Activated CD8-positive, alpha-beta T cell treated with anti-CD3 and anti-CD28 coated beads for 36 hours (primary cell): Measurements from ENCODE around the gene TFIP11. TPM values are rescaled to one million over a fixed set of nuclear protein-coding genes. Genes with fewer than 3 reads are reported as not detected.

Experiments used
- ATAC-seq: fragments of 200-7000 bp; cut with Tn5 transposase; one replicate; pipeline ENCODE4 v1.10.0; 2021; ENCODE audit warnings: mild to moderate bottlenecking, moderate library complexity
- CTCF ChIA-PET: fragments of 350-600 bp; sonication (Branson Sonifier 250); formaldehyde crosslinking; loops from one replicate; lab custom pipeline; 2021; ENCODE audit warnings: antibody characterized with exemption; lab: Charles Lee
- POLR2A ChIA-PET: fragments of 350-600 bp; sonication (Branson Sonifier 250); formaldehyde crosslinking; loops from one replicate; lab custom pipeline; 2021; ENCODE audit warnings: antibody characterized with exemption; lab: Charles Lee
- DNase-seq: peaks from one replicate; pipeline ENCODE4 v3.0.0-alpha.2; 2020
- H3K27ac Mint-ChIP-seq: one replicate; pipeline ENCODE4 v1.8.0; 2021; ENCODE audit warnings: mild to moderate bottlenecking, mixed read lengths
- H3K27me3 Mint-ChIP-seq: one replicate; pipeline ENCODE4 v1.8.0; 2021; ENCODE audit warnings: mixed read lengths
- H3K36me3 Mint-ChIP-seq: one replicate; pipeline ENCODE4 v1.8.0; 2021; ENCODE audit warnings: low read depth, mixed read lengths
- H3K4me1 Mint-ChIP-seq: one replicate; pipeline ENCODE4 v1.8.0; 2021; ENCODE audit warnings: low read depth, mixed read lengths
- H3K4me3 Mint-ChIP-seq: one replicate; pipeline ENCODE4 v1.8.0; 2021; ENCODE audit warnings: mild to moderate bottlenecking, moderate library complexity, mixed read lengths
- H3K9me3 Mint-ChIP-seq: one replicate; pipeline ENCODE4 v1.8.0; 2021; ENCODE audit warnings: mixed read lengths
- CTCF ChIP-seq: fragments of 200-600 bp; IDR thresholded peaks from one replicate; pipeline ENCODE4 v1.8.0; 2022; ENCODE audit warnings: antibody characterized with exemption, mild to moderate bottlenecking
- intact Hi-C: fragments of 100-400 bp; cut with micrococcal nuclease; formaldehyde crosslinking; loops from one replicate; pipeline ENCODE4 v1.10.0; 2022
- total RNA-seq, 2 experiments: library from RNA; stranded (reverse); gene quantifications; one replicate each; pipeline ENCODE4 v1.2.3, GENCODE V29; 2021

TFIP11 gene
- total RNA-seq, 2 experiments from 2014 or later: 37.4 to 37.8 TPM

DNA sequence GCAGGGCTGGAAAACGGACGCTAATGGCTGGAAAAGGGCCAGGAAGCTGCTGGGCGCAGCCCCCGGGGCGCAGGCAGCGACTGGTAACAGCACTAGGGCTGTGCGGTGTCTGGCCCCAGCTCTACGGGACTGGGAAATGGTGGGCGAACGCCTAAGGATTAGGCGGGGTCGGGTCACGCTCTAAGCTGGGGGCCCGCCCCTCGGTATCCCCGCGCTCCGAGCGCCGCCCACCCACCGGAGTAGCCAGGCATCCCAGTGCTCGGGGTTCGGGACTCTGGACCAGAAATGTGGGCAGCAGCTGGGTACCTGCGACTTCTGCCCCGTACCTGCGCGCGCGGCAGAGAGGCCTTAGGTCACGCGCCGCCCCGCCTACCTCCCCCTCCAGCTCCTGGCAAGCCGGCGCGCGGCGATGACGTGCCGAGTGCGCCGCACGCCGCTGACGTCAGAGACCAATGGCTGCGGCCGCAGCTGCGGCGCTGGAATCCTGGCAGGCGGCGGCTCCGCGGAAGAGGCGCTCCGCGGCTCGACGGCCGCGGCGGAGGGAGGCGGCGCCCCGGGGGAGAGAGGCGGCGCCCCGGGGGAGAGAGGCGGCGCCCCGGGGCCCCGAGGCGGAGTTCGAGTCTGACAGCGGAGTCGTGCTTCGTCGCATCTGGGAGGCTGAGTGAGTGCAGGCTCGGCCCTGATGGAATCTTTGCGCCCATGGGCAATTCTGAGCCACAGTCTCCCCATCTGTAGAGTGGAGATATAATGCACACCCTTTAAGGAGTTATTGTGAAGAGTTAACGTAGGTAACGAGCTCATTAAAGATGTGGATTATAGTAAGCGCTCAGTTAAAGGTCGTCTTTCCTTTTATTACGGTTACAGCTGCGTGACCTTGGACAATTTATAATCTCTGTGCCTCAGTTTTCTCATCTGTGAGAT is 28.6 kb downstream of the TFIP11 start, which contains the start of the genes HPS4 and SRRD:
Gene HPS4, minus strand, starts transcription at position 345 of the 921 bp plus-strand sequence. CDS start 2,021 bp downstream, outside the sequence.
Gene SRRD, plus strand, starts transcription at position 439 of the 921 bp plus-strand sequence. Its CDS starts 14 bp downstream, at position 453.
- ATAC-seq: peak; percentile 81
- peak within 1 kb of the TSS; percentile 98 for H3K27ac Mint-ChIP-seq
- peaks cover 61% of the 10 kb centered on the region for H3K4me1 Mint-ChIP-seq
- no peaks in the 10 kb centered on the region for H3K9me3 Mint-ChIP-seq
- POLR2A ChIA-PET: interaction anchor here (0.6 to 3.6 kb wide), 24 partner anchors 8 to 748 kb away, joined by 3 to 16 read pairs (median 4); partner anchors contain the start of genes ASPHD2 and TFIP11
- H3K36me3 Mint-ChIP-seq: peaks cover 36% of the 10 kb centered on the region
- no peak for TF ChIP-seq CTCF
- CTCF ChIA-PET: interaction anchor here (0.9 to 7.7 kb wide), 13 partner anchors 9 to 190 kb away, joined by 3 to 48 read pairs (median 3); no protein-coding TSS in a partner anchor
- peak; percentile 92 for DNase-seq
- intact Hi-C loops: no loop called here
- H3K4me3 Mint-ChIP-seq: peak within 1 kb of the TSS; percentile 94
- H3K27me3 Mint-ChIP-seq: no peaks in the 10 kb centered on the region

DNA sequence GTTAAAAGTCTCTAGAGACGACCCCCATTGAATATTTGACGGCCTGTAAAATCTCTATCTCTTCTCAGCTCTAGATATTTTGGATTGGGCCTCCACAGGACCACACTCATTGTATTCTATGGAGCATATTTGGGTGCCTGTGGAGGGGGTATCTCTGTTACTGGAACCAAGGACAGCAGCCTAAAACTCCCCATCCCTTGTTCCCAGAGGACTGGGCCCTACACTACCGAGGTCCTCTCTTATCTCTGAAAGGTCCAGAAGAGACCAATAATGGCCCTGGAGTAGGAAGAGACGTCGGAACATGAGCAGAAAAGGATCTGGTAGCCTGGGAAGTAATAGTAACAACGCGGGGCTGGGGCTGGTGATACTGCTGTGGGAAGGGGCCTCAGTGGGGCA is 29.2 kb downstream of the TFIP11 start:
- H3K27me3 Mint-ChIP-seq: no peaks in the 10 kb centered on the region
- peaks cover 35% of the 10 kb centered on the region for H3K36me3 Mint-ChIP-seq
- no peak for DNase-seq
- peak overlapping the region; percentile 94 for H3K4me3 Mint-ChIP-seq
- H3K4me1 Mint-ChIP-seq: peaks cover 62% of the 10 kb centered on the region
- POLR2A ChIA-PET: interaction anchor here (0.7 to 3.6 kb wide), 18 partner anchors 9 to 748 kb away, joined by 3 to 16 read pairs (median 4); partner anchors contain the start of genes ASPHD2 and TFIP11
- peak overlapping the region; percentile 98 for H3K27ac Mint-ChIP-seq
- TF ChIP-seq CTCF: no peak
- CTCF ChIA-PET: interaction anchor here (1.1 to 7.7 kb wide), 11 partner anchors 9 to 190 kb away, joined by 3 to 48 read pairs (median 8); no protein-coding TSS in a partner anchor
- no peak for ATAC-seq
- no peaks in the 10 kb centered on the region for H3K9me3 Mint-ChIP-seq
- intact Hi-C loops: no loop called here

DNA sequence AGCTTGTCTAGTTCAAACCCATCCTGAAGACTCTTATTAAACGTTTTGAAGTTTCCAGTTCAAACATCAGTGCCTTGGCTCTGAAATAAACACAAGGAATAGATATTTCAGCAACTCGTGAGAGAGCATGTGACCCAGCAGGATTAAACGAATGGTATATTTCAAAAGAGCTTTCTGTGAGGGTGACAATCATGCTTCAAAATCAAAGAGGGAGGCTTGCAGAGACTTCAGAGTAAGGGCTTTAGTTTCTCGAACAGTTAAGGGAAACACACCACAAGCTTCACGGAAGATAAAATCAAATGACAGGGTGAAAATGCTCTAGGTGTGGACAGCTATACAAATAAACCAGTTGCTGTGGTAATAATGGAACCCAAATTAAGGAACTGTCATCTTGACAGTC is 30.1 kb downstream of the TFIP11 start:
- ChIA-PET CTCF (interaction anchor here (0.9 to 7.7 kb wide), 12 partner anchors 8 to 191 kb away, joined by 3 to 48 read pairs (median 7); no protein-coding TSS in a partner anchor), POLR2A (interaction anchor here (0.7 to 3.6 kb wide), 7 partner anchors 8 to 190 kb away, joined by 3 to 16 read pairs (median 4); no protein-coding TSS in a partner anchor)
- Mint-ChIP-seq H3K9me3 (no peaks in the 10 kb centered on the region), H3K36me3 (peaks cover 43% of the 10 kb centered on the region), H3K27ac (peak overlapping the region; percentile 98), H3K4me3 (peak overlapping the region; percentile 94), H3K4me1 (peaks cover 71% of the 10 kb centered on the region), H3K27me3 (no peaks in the 10 kb centered on the region)
- intact Hi-C loops: no loop called here
- no peak for DNase-seq
- no peak for ATAC-seq
- TF ChIP-seq CTCF: no peak

GRCh38 chr22:26481694-26482093 is 30.6 kb downstream of the TFIP11 start:
- no peak for ATAC-seq
- Mint-ChIP-seq H3K36me3 (peaks cover 47% of the 10 kb centered on the region), H3K4me3 (peak overlapping the region; percentile 94), H3K9me3 (no peaks in the 10 kb centered on the region), H3K4me1 (peaks cover 76% of the 10 kb centered on the region), H3K27ac (peak overlapping the region; percentile 98), H3K27me3 (no peaks in the 10 kb centered on the region)
- POLR2A ChIA-PET: interaction anchor here (0.8 to 3.6 kb wide), 3 partner anchors 10 to 169 kb away, joined by 3 to 14 read pairs (median 5); no protein-coding TSS in a partner anchor
- CTCF ChIA-PET: interaction anchor here (0.9 to 7.7 kb wide), 13 partner anchors 8 to 192 kb away, joined by 3 to 48 read pairs (median 6); no protein-coding TSS in a partner anchor
- peak; percentile 17 for DNase-seq
- TF ChIP-seq CTCF: no peak
- intact Hi-C loops: no loop called here
